Cardiac fibroblast (primary cell): Measurements from ENCODE around the gene AKAP7.

ENCODE experiments used
- DNase-seq, 2 donors: peaks; one replicate each; pipeline versions ENCODE4 v3.0.0 to v3.0.0-alpha.2; 2010; ENCODE audit warnings: low read depth in 2 of 2
- H3K4me3 ChIP-seq, 2 donors: replicated peaks in 1 of 2; 1 replicate in 1 of 2; 2 replicates in 1 of 2; pipeline ENCODE4 v1.5.1; 2011; ENCODE audit warnings: low read depth in 2 of 2, low read length in 2 of 2, mild to moderate bottlenecking in 2 of 2, moderate library complexity in 1 of 2
- TF ChIP-seq, protein P1 (sequence below): IDR thresholded peaks from one replicate; pipeline ENCODE4 v1.5.1; 2011; ENCODE audit warnings: low read depth, mild to moderate bottlenecking, low read length, inconsistent platforms

Gene AKAP7

DNA sequence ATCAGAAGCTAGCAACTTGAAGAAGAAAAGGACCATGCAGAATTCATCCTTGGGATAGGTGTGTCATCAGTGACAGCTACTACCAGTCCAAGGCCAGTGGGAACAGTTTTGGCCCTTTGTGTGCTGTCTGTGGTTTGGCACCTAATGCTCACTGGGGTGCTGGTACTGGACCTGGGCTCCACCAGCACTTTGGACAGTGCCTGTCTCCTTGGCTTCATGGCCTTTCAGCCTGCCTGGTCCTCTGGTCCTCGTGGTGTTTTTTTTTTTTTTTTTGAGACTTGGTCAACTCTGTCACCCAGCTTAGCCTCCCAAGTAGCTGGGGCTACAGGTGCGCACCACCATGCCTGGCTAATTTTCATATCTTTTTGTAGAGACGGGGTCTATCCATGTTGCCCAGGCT lies 56.3 kb downstream of the AKAP7 start:
- H3K4me3 ChIP-seq = no peak overlapping the region
- TF ChIP-seq, protein P1, sequence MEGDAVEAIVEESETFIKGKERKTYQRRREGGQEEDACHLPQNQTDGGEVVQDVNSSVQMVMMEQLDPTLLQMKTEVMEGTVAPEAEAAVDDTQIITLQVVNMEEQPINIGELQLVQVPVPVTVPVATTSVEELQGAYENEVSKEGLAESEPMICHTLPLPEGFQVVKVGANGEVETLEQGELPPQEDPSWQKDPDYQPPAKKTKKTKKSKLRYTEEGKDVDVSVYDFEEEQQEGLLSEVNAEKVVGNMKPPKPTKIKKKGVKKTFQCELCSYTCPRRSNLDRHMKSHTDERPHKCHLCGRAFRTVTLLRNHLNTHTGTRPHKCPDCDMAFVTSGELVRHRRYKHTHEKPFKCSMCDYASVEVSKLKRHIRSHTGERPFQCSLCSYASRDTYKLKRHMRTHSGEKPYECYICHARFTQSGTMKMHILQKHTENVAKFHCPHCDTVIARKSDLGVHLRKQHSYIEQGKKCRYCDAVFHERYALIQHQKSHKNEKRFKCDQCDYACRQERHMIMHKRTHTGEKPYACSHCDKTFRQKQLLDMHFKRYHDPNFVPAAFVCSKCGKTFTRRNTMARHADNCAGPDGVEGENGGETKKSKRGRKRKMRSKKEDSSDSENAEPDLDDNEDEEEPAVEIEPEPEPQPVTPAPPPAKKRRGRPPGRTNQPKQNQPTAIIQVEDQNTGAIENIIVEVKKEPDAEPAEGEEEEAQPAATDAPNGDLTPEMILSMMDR = no peak

DNA sequence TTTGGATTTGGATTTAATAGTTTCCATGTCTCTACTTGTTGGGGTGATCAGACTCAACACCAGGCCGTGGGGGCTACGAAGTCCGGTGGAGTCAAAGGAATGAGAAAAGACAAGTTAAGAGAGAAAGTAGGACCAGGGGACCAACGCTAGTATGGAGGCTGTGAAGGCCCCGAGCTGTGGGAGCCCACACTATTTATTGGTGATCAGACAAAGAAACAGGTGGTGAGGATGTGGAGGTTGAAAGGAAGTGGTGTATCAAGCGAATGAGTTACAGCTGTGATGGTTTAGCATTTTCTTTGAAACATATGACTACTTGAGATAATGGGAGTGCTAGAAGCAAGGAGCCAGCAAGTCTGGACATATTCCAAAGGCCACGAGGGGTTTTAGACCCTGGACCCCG lies 62.4 kb downstream of the AKAP7 start:
- H3K4me3 ChIP-seq = no peak overlapping the region
- TF ChIP-seq, protein P1 = no peak

More for the DNA sequence above, 56.3 kb downstream of the AKAP7 start:
- DNase-seq = no peak

DNA sequence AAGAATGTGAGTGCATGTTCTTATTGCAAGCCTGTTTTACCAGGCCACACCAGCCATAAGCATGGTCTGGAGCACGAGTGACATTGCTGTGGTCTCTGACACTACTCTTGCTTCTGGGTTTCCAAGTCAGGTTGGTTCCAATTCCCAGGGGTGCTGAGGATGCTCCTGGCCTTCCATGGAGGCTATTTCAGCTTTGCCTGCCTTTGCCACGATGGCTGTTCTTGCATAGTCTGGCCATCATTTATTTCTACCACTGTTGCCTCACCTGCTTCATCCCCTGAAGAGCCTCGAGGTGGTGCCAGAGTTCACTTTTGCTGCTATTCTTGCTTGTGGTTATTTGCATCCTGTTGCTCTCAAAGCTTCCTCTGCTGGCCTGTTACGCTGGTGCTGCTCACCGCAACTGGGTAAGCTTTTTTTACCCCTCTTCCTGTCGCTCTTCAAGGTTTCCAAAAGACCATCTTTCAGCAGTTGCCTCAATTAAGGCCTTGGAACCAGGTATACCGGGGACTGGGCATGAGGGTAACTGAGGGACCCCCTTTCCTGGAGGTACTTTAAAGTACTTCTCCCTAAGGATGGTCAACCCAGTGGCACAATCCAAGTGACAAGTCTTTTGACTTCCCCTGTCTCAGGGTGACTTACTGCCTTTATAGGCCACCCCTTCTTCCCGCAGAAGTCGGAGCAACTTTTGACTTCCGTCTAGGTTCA lies 64.5 kb downstream of the AKAP7 start:
- TF ChIP-seq, protein P1 = peak; percentile 86
- no peak overlapping the region for H3K4me3 ChIP-seq
- peak; percentile 81 to 82 for DNase-seq

More for the DNA sequence above, 62.4 kb downstream of the AKAP7 start:
- DNase-seq = no peak

DNA sequence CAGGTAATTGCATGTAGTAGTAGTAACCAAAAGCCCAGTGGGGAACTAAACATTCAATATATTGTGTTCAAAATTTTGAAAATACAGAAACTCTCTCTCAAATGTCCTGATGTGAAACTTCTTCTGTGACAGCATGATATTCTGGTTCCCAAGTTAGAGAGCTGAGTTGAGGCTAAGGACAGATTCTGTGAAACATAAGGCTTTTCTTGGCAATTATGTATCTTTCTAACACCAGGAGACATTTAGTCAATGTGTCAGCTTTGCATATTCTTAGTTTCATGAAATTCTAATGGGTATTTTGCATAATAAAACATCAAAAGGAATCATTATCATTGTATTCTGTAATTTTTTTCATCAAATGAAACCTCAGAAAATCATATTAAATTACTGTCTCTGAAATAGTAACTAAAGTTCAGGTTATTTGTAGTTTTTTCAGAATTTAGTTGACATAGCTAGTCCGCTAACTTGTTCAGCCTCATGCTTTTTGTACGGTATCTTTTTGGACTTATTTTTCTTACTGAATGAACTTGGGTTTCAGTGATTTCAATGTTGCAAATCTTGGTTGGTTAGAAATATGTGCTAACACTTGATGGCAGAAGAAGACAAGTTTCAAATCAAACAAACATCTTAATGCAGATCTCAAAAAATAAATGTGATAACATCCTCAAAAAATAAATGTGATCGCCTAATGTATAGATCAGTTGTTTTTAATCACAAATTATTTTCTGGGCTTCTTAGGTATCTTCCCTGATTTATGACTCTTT lies 70.4 kb downstream of the AKAP7 start:
- DNase-seq = no peak

DNA sequence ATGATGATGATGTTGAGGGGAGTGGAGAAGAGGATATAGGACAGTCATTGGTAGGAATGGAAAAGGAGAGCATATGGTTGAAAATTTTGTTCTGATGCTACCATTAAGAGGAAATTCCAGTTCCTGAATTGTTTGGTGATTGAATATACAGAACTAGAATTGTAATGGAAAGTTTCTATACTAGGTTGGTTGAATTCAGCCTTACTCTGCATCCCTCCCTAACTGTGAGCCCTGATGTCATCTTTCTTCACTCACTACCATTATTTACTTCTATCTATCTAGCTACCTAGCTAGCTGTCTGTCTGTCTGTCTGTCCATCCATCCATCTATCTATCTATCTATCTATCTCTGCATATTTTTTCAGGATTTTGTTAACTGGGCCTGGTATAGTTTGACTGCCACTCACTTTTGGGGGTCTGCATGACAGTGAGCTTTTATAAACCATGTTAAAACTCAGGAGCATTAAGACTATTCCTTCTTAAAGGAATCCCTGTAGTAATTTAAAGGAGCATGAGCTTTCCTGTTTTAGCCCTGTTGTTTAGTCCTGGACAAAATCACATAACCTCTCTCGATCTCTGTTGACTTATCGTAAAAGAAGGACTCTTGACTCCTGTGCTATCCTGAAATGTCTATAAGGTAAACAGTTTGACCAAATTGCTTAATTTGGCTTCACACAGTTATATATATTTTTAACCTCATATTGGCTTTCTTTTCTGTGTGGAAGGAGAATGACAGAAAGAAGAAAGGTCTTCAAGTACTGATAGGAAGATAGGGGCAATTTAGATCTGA lies 71.4 kb downstream of the AKAP7 start:
- DNase-seq = no peak
- TF ChIP-seq, protein P1 = no peak
- H3K4me3 ChIP-seq = no peak overlapping the region

More for the DNA sequence above, 70.4 kb downstream of the AKAP7 start:
- TF ChIP-seq, protein P1 = no peak
- no peak overlapping the region for H3K4me3 ChIP-seq

DNA sequence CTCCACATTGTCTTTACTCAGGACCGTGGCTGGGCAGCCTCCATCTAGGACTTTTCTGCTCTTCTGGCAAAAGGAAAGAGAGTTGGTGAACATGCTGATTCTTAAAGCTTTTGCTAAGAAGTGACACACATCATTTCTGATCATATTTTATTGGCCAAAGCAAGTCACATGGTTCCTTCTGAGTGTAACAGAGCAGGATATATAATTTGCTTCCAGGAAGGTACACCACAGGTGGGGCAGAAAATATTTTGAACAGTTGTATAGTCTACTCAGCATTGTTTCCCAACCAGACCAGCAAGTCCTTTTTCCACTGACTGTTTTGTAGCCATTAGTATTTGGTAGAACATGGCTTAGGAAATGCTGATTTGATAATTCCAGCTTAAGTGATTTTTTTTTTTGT lies 73.5 kb downstream of the AKAP7 start:
- TF ChIP-seq, protein P1 = no peak
- DNase-seq = no peak
- no peak overlapping the region for H3K4me3 ChIP-seq
